HCT116 (cell line): ENCODE measurements around the gene CISH. TPM values are rescaled to one million over a fixed set of nuclear protein-coding genes. Genes with fewer than 3 reads are reported as not detected.

ENCODE experiments used
- ATAC-seq: fragments of 200-7000 bp; cut with Tn5 transposase; 2 replicates; pipeline ENCODE4 v1.9.1; 2020; ENCODE audit warnings: mild to moderate bottlenecking, moderate library complexity
- BruUV-seq: library from RNA; stranded (reverse); fragments of 400-500 nt; replicated peaks from 2 replicates; lab custom pipeline; 2021; lab: Mats Ljungman, UMichigan
- CTCF ChIA-PET: fragments of 300-600 bp; sonication (Branson Sonifier 250); formaldehyde crosslinking; loops from one replicate; lab custom pipeline; 2021; ENCODE audit warnings: antibody characterized with exemption; lab: Charles Lee
- POLR2A ChIA-PET: fragments of 300-600, 350-600 bp; sonication (Branson Sonifier 250); formaldehyde crosslinking; loops from one replicate; lab custom pipeline; 2021; ENCODE audit warnings: antibody characterized with exemption; lab: Charles Lee
- RAD21 ChIA-PET, 2 experiments: fragments of 300-600 bp; sonication (Branson Sonifier 250); formaldehyde crosslinking; loops; one replicate each; lab custom pipeline; 2023; ENCODE audit warnings: low total read pairs in 2 of 2; ENCODE audit not compliant: uncharacterized antibody in 2 of 2, unreplicated experiment in 2 of 2, low non-redundant PET in 1 of 2; lab: Charles Lee
- DNase-seq: peaks from one replicate; pipeline ENCODE4 v3.0.0-alpha.2; 2010; ENCODE audit warnings: low read depth, low spot score
- H2AFZ ChIP-seq: fragments of 200-600 bp; shearing (Covaris generic), sonication (generic); 2 replicates; pipeline ENCODE4 v1.6.1; 2017; ENCODE audit warnings: low read depth, mixed run types, mixed read lengths, antibody characterized with exemption, low read length; ENCODE audit not compliant: poor library complexity, severe bottlenecking
- H3K27ac ChIP-seq: 2 replicates; pipeline ENCODE4 v1.5.1; 2012; ENCODE audit warnings: low read depth, low read length
- H3K27me3 ChIP-seq: fragments of 200-600 bp; sonication (generic); 2 replicates; pipeline ENCODE4 v1.6.1; 2016; ENCODE audit warnings: mixed run types, low read length, mixed read lengths; ENCODE audit not compliant: insufficient read depth
- H3K36me3 ChIP-seq, 2 experiments: fragments of 200-500 bp in 1 of 2; fragments of 200-600 bp in 1 of 2; sonication (Bioruptor generic) in 1 of 2; sonication (generic) in 1 of 2; 2 replicates each; pipeline versions ENCODE4 v1.5.1 to v1.6.1; 2014 to 2016; ENCODE audit warnings: low read length in 2 of 2, inconsistent platforms in 1 of 2, mixed read lengths in 1 of 2, mixed run types in 1 of 2; ENCODE audit not compliant: insufficient read depth in 2 of 2, control insufficient read depth in 1 of 2
- H3K4me1 ChIP-seq, 2 experiments: fragments of 200-600 bp in 1 of 2; sonication (generic) in 1 of 2; 2 replicates each; pipeline versions ENCODE4 v1.5.1 to v1.6.1; 2012 to 2017; ENCODE audit warnings: low read length in 2 of 2, inconsistent platforms in 1 of 2, mild to moderate bottlenecking in 1 of 2, mixed read lengths in 1 of 2, mixed run types in 1 of 2, moderate library complexity in 1 of 2; ENCODE audit not compliant: insufficient read depth in 2 of 2, control insufficient read depth in 1 of 2
- H3K4me2 ChIP-seq: fragments of 200-600 bp; sonication (generic); 2 replicates; pipeline ENCODE4 v1.6.1; 2017; ENCODE audit warnings: mixed run types, low read length, mixed read lengths
- H3K4me3 ChIP-seq, 2 experiments: fragments of 200-600 bp in 1 of 2; sonication (generic) in 1 of 2; replicated peaks in 1 of 2; 2 replicates each; pipeline ENCODE4 v1.5.1; 2011 to 2016; ENCODE audit warnings: low read length in 2 of 2, control low read depth in 1 of 2, low read depth in 1 of 2, mild to moderate bottlenecking in 1 of 2, mixed read lengths in 1 of 2, mixed run types in 1 of 2
- H3K79me2 ChIP-seq: fragments of 200-600 bp; sonication (generic); 2 replicates; pipeline ENCODE4 v1.6.1; 2017; ENCODE audit warnings: mild to moderate bottlenecking, mixed run types, low read length, moderate library complexity, mixed read lengths; ENCODE audit not compliant: insufficient read depth
- H3K9ac ChIP-seq: fragments of 200-600 bp; sonication (generic); 2 replicates; pipeline ENCODE4 v1.6.1; 2016; ENCODE audit warnings: low read length, mixed read lengths
- H3K9me2 ChIP-seq: fragments of 200-600 bp; sonication (generic), shearing (Covaris generic); 2 replicates; pipeline ENCODE4 v1.6.1; 2017; ENCODE audit warnings: mixed run types, mild to moderate bottlenecking, moderate library complexity; ENCODE audit not compliant: insufficient read depth
- H3K9me3 ChIP-seq, 2 experiments: fragments of 200-500 bp in 1 of 2; fragments of 200-600 bp in 1 of 2; sonication (Bioruptor generic) in 1 of 2; sonication (generic) in 1 of 2; 2 replicates each; pipeline ENCODE4 v1.6.1; 2014 to 2017; ENCODE audit warnings: low read length in 2 of 2, mixed read lengths in 2 of 2, inconsistent platforms in 1 of 2, low read depth in 1 of 2, mild to moderate bottlenecking in 1 of 2, mixed run types in 1 of 2, moderate library complexity in 1 of 2; ENCODE audit not compliant: control insufficient read depth in 1 of 2, insufficient read depth in 1 of 2
- H4K20me1 ChIP-seq: fragments of 200-600 bp; sonication (generic), shearing (Covaris generic); 2 replicates; pipeline ENCODE4 v1.6.1; 2017; ENCODE audit warnings: mixed run types, mild to moderate bottlenecking, moderate library complexity; ENCODE audit not compliant: insufficient read depth
- CTCF ChIP-seq, 3 experiments: fragments of 200-600 bp in 1 of 3; sonication (generic) in 1 of 3; IDR thresholded peaks in 2 of 3; conservative IDR thresholded peaks in 1 of 3; 2 replicates each; pipeline ENCODE4 v1.5.1; 2012 to 2017; ENCODE audit warnings: low read depth in 2 of 3, low read length in 2 of 3, antibody characterized with exemption in 1 of 3, borderline replicate concordance in 1 of 3, control low read depth in 1 of 3, mild to moderate bottlenecking in 1 of 3, mixed read lengths in 1 of 3, mixed run types in 1 of 3, moderate library complexity in 1 of 3; ENCODE audit not compliant: insufficient read depth in 1 of 3
- EZH2phosphoT487 ChIP-seq: fragments of 200-600 bp; IDR thresholded peaks from 2 replicates; pipeline ENCODE4 v1.6.1; 2018; ENCODE audit warnings: antibody characterized with exemption, borderline replicate concordance
- SIN3A ChIP-seq: IDR thresholded peaks from 2 replicates; pipeline ENCODE4 v1.6.1; 2012; ENCODE audit warnings: low read depth
- SP1 ChIP-seq: IDR thresholded peaks from 2 replicates; pipeline ENCODE4 v1.6.1; 2012; ENCODE audit warnings: low read depth
- TCF7L2 ChIP-seq: IDR thresholded peaks from 2 replicates; pipeline ENCODE4 v1.7.0; 2011; ENCODE audit warnings: borderline replicate concordance, inconsistent platforms; ENCODE audit not compliant: insufficient read depth, insufficient read length; ENCODE audit errors: extremely low read depth
- YY1 ChIP-seq: IDR thresholded peaks from 2 replicates; pipeline ENCODE4 v1.6.1; 2011; ENCODE audit warnings: low read length, low read depth, moderate library complexity, mild to moderate bottlenecking; ENCODE audit not compliant: insufficient replicate concordance; ENCODE audit errors: extremely low read depth
- ZFX ChIP-seq: fragments of 450-650 bp; IDR thresholded peaks from 2 replicates; pipeline ENCODE4 v1.6.1; 2017
- intact Hi-C: fragments of 100-400 bp; cut with micrococcal nuclease; formaldehyde crosslinking; loops from 2 replicates; pipeline ENCODE4 v1.10.0; 2022
- total RNA-seq: library from RNA; stranded (reverse); gene quantifications from one replicate; pipeline ENCODE4 v1.2.1, GENCODE V29; 2021; ENCODE audit not compliant: unreplicated experiment
- TF ChIP-seq, protein P1 (sequence below): IDR thresholded peaks from 2 replicates; pipeline ENCODE4 v1.6.1; 2012; ENCODE audit warnings: low read depth

CISH gene
- total RNA-seq, 1 experiment from 2014 or later, result 4.5 TPM

GRCh38 chr3:50644561-50644960 lies 33.0 kb upstream of the CISH start:
- no peak overlapping the region for H2AFZ ChIP-seq
- intact Hi-C loops, result no loop called here
- H3K4me1 ChIP-seq, result peaks cover 0 to under 1% of the 10 kb centered on the region in 2 experiments; a peak in 2 of 4 replicates
- H3K9me2 ChIP-seq, result no peaks in the 10 kb centered on the region
- H3K9ac ChIP-seq, result no peak overlapping the region
- no peaks in the 10 kb centered on the region for H4K20me1 ChIP-seq
- no peak overlapping the region for H3K27ac ChIP-seq
- CTCF ChIA-PET, result interaction anchor here (1.1 kb wide), 1 partner anchor 17 kb away, joined by 4 read pairs; no protein-coding TSS in a partner anchor
- H3K4me3 ChIP-seq, result no peak overlapping the region
- ATAC-seq (no peak), DNase-seq (no peak)
- POLR2A ChIA-PET, result no interaction called here
- RAD21 ChIA-PET, result interaction anchor here in 1 of 2 experiments (0.9 kb wide), 1 partner anchor 16 kb away, joined by 3 read pairs; no protein-coding TSS in a partner anchor
- TF ChIP-seq EZH2phosphoT487 (no peak), TCF7L2 (no peak), SP1 (no peak), CTCF (IDR thresholded peaks at IDR 0.05 in 2 of 3, conservative IDR thresholded peaks at IDR 0.05 in 1 of 3; ENCODE audit: borderline replicate concordance in 1 of 3, insufficient read depth in 1 of 3, low read depth in 2 of 3, low read length in 2 of 3) (no peak), SIN3A (no peak), YY1 (no peak), ZFX (no peak)
- TF ChIP-seq, protein P1, sequence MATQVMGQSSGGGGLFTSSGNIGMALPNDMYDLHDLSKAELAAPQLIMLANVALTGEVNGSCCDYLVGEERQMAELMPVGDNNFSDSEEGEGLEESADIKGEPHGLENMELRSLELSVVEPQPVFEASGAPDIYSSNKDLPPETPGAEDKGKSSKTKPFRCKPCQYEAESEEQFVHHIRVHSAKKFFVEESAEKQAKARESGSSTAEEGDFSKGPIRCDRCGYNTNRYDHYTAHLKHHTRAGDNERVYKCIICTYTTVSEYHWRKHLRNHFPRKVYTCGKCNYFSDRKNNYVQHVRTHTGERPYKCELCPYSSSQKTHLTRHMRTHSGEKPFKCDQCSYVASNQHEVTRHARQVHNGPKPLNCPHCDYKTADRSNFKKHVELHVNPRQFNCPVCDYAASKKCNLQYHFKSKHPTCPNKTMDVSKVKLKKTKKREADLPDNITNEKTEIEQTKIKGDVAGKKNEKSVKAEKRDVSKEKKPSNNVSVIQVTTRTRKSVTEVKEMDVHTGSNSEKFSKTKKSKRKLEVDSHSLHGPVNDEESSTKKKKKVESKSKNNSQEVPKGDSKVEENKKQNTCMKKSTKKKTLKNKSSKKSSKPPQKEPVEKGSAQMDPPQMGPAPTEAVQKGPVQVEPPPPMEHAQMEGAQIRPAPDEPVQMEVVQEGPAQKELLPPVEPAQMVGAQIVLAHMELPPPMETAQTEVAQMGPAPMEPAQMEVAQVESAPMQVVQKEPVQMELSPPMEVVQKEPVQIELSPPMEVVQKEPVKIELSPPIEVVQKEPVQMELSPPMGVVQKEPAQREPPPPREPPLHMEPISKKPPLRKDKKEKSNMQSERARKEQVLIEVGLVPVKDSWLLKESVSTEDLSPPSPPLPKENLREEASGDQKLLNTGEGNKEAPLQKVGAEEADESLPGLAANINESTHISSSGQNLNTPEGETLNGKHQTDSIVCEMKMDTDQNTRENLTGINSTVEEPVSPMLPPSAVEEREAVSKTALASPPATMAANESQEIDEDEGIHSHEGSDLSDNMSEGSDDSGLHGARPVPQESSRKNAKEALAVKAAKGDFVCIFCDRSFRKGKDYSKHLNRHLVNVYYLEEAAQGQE, result no peak
- peaks cover 4 to 38% of the 10 kb centered on the region in 2 experiments; a peak in 3 of 4 replicates for H3K36me3 ChIP-seq
- no TSS peak for BruUV-seq
- no peaks in the 10 kb centered on the region for H3K9me3 ChIP-seq
- H3K27me3 ChIP-seq, result no peaks in the 10 kb centered on the region
- peaks cover 2% of the 10 kb centered on the region; the same call in 1 of the 2 replicates for H3K79me2 ChIP-seq
- H3K4me2 ChIP-seq, result no peak overlapping the region
